Testis (tissue), 3 donors: ENCODE data around the gene LMNB1. TPM values are rescaled to one million over a fixed set of nuclear protein-coding genes. Genes with fewer than 3 reads are reported as not detected.

Experiments used
- DNase-seq: peaks from one replicate; pipeline ENCODE4 v3.0.0-alpha.2; 2019
- H3K27ac ChIP-seq, 2 donors: fragments of 200-600 bp; sonication (generic); one replicate each; pipeline ENCODE4 v1.5.1; 2019
- H3K27me3 ChIP-seq: fragments of 200-600 bp; sonication (generic); one replicate; pipeline ENCODE4 v1.5.1; 2019
- H3K36me3 ChIP-seq: fragments of 200-600 bp; sonication (generic); one replicate; pipeline ENCODE4 v1.5.1; 2017; ENCODE audit warnings: low read depth; ENCODE audit errors: missing control alignments
- H3K4me1 ChIP-seq: fragments of 200-600 bp; sonication (generic); one replicate; pipeline ENCODE4 v1.5.1; 2019
- H3K4me3 ChIP-seq, 2 donors: fragments of 200-600 bp; sonication (generic); one replicate each; pipeline ENCODE4 v1.5.1; 2017 to 2019
- H3K9me3 ChIP-seq: fragments of 200-600 bp; sonication (generic); one replicate; pipeline ENCODE4 v1.5.1; 2017
- POLR2A ChIP-seq: fragments of 450-650 bp; IDR thresholded peaks from one replicate; pipeline ENCODE4 v1.6.1; 2017; ENCODE audit warnings: antibody characterized with exemption, mild to moderate bottlenecking, moderate library complexity
- WGBS, 2 donors: methylation state at CpG; one replicate each; pipeline ENCODE4 v1.1.5; 2018; 5-methylcytosine and 5-hydroxymethylcytosine counted together
- intact Hi-C: fragments of 100-400 bp; cut with DNase I; formaldehyde crosslinking; loops from one replicate; pipeline ENCODE4 v1.15.1; 2023; ENCODE audit warnings: low total_unique reads
- polyA plus RNA-seq: library from polyadenylated mRNA; stranded (reverse); fragments of 350-450 nt; fragmentation: Illumina TruSeq; extraction: RNeasy Lipid Tissue Mini Kit (QIAGEN cat#74804); gene quantifications from one replicate; pipeline ENCODE4 v1.2.3, GENCODE V29; 2014; ENCODE audit warnings: low read depth, low replicate concordance; ENCODE audit not compliant: insufficient read depth
- total RNA-seq, 2 donors: library from RNA; depleted of rRNA; stranded (reverse); fragments of >200 nt; gene quantifications; one replicate each; pipeline ENCODE4 v1.2.3, GENCODE V29; 2016
- TF ChIP-seq, protein P1 (sequence below), 3 experiments: fragments of 450-650 bp in 2 of 3; fragments of 200-600 bp in 1 of 3; sonication (generic) in 1 of 3; IDR thresholded peaks; one replicate each; pipeline ENCODE4 v1.5.1; 2016 to 2019; ENCODE audit warnings: antibody characterized with exemption in 3 of 3, mild to moderate bottlenecking in 2 of 3, moderate library complexity in 1 of 3

The LMNB1 gene
- total and polyA plus RNA-seq, 3 donors from 2014 or later = 13.7 to 26.1 (median 15.9) TPM

DNA sequence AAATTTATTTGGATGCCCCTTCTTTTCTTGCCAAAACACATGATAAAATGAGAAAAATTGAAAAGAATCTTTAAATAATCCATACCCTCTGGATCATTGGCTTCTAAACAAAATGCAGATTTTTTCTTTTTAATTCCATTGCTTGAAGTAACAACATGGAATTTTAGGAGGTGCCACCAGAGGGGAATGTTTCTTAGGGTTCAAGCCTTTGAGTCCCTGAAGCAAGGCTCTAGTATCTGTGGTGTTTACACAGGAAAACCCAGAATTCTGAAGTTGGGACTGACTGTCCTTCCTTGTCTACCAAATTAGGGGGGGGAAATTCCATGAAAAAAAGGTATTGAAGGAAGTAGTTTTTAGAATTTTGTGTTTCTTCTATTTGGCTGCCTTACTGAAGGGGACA lies 69.4 kb downstream of the LMNB1 start:
- no peaks in the 10 kb centered on the region for H3K9me3 ChIP-seq
- H3K27me3 ChIP-seq = no peaks in the 10 kb centered on the region
- H3K36me3 ChIP-seq = no peaks in the 10 kb centered on the region
- intact Hi-C loops = no loop called here
- no peak overlapping the region for H3K4me3 ChIP-seq
- DNase-seq = no peak
- no peak for TF ChIP-seq POLR2A
- TF ChIP-seq, protein P1, sequence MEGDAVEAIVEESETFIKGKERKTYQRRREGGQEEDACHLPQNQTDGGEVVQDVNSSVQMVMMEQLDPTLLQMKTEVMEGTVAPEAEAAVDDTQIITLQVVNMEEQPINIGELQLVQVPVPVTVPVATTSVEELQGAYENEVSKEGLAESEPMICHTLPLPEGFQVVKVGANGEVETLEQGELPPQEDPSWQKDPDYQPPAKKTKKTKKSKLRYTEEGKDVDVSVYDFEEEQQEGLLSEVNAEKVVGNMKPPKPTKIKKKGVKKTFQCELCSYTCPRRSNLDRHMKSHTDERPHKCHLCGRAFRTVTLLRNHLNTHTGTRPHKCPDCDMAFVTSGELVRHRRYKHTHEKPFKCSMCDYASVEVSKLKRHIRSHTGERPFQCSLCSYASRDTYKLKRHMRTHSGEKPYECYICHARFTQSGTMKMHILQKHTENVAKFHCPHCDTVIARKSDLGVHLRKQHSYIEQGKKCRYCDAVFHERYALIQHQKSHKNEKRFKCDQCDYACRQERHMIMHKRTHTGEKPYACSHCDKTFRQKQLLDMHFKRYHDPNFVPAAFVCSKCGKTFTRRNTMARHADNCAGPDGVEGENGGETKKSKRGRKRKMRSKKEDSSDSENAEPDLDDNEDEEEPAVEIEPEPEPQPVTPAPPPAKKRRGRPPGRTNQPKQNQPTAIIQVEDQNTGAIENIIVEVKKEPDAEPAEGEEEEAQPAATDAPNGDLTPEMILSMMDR (IDR thresholded peaks at IDR 0.05) = no peak
- no peak overlapping the region for H3K27ac ChIP-seq
- H3K4me1 ChIP-seq = peaks cover 31% of the 10 kb centered on the region

- Histone ChIP-seq H3K27ac (peak overlapping the region in 1 of 2 donors; percentile 3), H3K4me3 (no peak overlapping the region), H3K9me3 (no peaks in the 10 kb centered on the region), H3K36me3 (no peaks in the 10 kb centered on the region), H3K27me3 (no peaks in the 10 kb centered on the region), H3K4me1 (peaks cover 31% of the 10 kb centered on the region)
- intact Hi-C loops = no loop called here
- WGBS, 2 donors = 64 to 67% methylated on average over 5 of the region's 5 CpGs
- TF ChIP-seq POLR2A = no peak
- TF ChIP-seq, protein P1 (IDR thresholded peaks at IDR 0.05) = no peak
- DNase-seq = no peak
Observed at GRCh38 chr5:126846744-126847455, 70.0 kb downstream of the LMNB1 start.

GRCh38 chr5:126847456-126847820 lies 70.5 kb downstream of the LMNB1 start:
- intact Hi-C loops = no loop called here
- peaks cover 31% of the 10 kb centered on the region for H3K4me1 ChIP-seq
- H3K9me3 ChIP-seq = no peaks in the 10 kb centered on the region
- no peak overlapping the region for H3K4me3 ChIP-seq
- 46 to 61% methylated on average over 4 of the region's 4 CpGs for WGBS, 2 donors
- TF ChIP-seq POLR2A = no peak
- TF ChIP-seq, protein P1 (IDR thresholded peaks at IDR 0.05) = no peak
- no peak for DNase-seq
- H3K36me3 ChIP-seq = no peaks in the 10 kb centered on the region
- peak overlapping the region in 1 of 2 donors; percentile 3 for H3K27ac ChIP-seq
- H3K27me3 ChIP-seq = no peaks in the 10 kb centered on the region

- Histone ChIP-seq H3K9me3 (no peaks in the 10 kb centered on the region), H3K4me3 (no peak overlapping the region), H3K36me3 (no peaks in the 10 kb centered on the region), H3K27me3 (no peaks in the 10 kb centered on the region), H3K4me1 (peaks cover 31% of the 10 kb centered on the region), H3K27ac (peak overlapping the region in 1 of 2 donors; percentile 3)
- DNase-seq = peak; percentile 46
- 31 to 36% methylated on average over 3 of the region's 3 CpGs for WGBS, 2 donors
- no peak for TF ChIP-seq POLR2A
- TF ChIP-seq, protein P1 (IDR thresholded peaks at IDR 0.05) = no peak
- intact Hi-C loops = no loop called here
Observed at GRCh38 chr5:126847826-126848251, 70.9 kb downstream of the LMNB1 start.

DNA sequence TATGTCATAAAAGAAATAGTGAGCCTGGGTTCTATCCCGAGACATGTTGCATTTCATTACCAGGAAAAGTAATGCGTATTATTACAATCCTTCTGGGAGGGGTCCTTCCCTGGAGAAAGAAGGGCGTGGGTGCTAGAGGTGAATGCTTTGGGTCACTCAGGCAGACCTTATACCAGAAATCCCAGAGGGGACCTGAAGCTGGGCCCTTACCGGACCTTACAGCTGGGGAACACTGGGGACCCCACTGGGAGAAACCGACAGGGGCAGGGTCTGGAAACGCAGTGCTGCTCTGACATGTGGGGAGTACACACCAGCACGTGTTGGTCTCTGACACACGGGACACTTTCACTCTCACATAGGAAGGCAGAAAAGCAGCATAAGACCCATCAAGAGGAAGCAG lies 71.3 kb downstream of the LMNB1 start:
- 65 to 68% methylated on average over 7 to 8 of the region's 8 CpGs for WGBS, 2 donors
- Histone ChIP-seq H3K36me3 (no peaks in the 10 kb centered on the region), H3K4me1 (peaks cover 31% of the 10 kb centered on the region), H3K27ac (peak overlapping the region in 1 of 2 donors; percentile 3), H3K27me3 (no peaks in the 10 kb centered on the region), H3K9me3 (no peaks in the 10 kb centered on the region), H3K4me3 (no peak overlapping the region)
- DNase-seq = no peak
- intact Hi-C loops = no loop called here
- no peak for TF ChIP-seq POLR2A
- TF ChIP-seq, protein P1 (IDR thresholded peaks at IDR 0.05) = no peak
